Posterior cingulate gyrus (tissue), 11 donors: ENCODE results near the gene BCL2L13.
A peak's percentile ranks its signal among the peaks of the same experiment; 100 is the strongest.

Experiments
- DNase-seq, 10 donors: peaks; one replicate each; pipeline versions ENCODE4 v3.0.0 to v3.0.0-alpha.2; 2020 to 2021; ENCODE audit warnings: mixed read lengths in 3 of 10
- intact Hi-C: fragments of 100-400 bp; cut with DNase I; formaldehyde crosslinking; loops from one replicate; pipeline ENCODE4 v1.15.1; 2023

The BCL2L13 gene

GRCh38 chr22:17638432-17639246 lies at the start of gene BCL2L13:
Gene BCL2L13, plus strand, starts transcription at chr22:17638757. Its CDS starts 16,955 bp downstream, at chr22:17655712.
- intact Hi-C loops = loop anchor here (1.0 to 10.0 kb wide), 3 partner anchors 9 to 466 kb away; partner anchors contain the start of gene SLC25A18
- peak; percentile 81 to 98 (median 90) for DNase-seq

GRCh38 chr22:17589810-17590375 lies 48.7 kb upstream of the BCL2L13 start:
- intact Hi-C loops = no loop called here

GRCh38 chr22:17590586-17590985 lies 48.0 kb upstream of the BCL2L13 start:
- peak in 1 of 10 donors; percentile 14 for DNase-seq
- intact Hi-C loops = no loop called here

More at GRCh38 chr22:17589810-17590375, 48.7 kb upstream of the BCL2L13 start:
- DNase-seq = peak in 2 of 10 donors; percentile 41 to 58

GRCh38 chr22:17592201-17592600 lies 46.4 kb upstream of the BCL2L13 start:
- intact Hi-C loops = no loop called here
- no peak for DNase-seq

GRCh38 chr22:17596226-17596625 lies 42.3 kb upstream of the BCL2L13 start:
- intact Hi-C loops = no loop called here
- no peak for DNase-seq

- intact Hi-C loops = no loop called here
- no peak for DNase-seq
Measured at GRCh38 chr22:17597217-17597616, 41.3 kb upstream of the BCL2L13 start.

- DNase-seq = no peak
- intact Hi-C loops = no loop called here
Measured at GRCh38 chr22:17598318-17598717, 40.2 kb upstream of the BCL2L13 start.

GRCh38 chr22:17601031-17601430 lies 37.5 kb upstream of the BCL2L13 start:
- intact Hi-C loops = no loop called here
- DNase-seq = no peak

- intact Hi-C loops = no loop called here
- no peak for DNase-seq
Measured at GRCh38 chr22:17603668-17604067, 34.9 kb upstream of the BCL2L13 start.

- peak in 1 of 10 donors; percentile 52 for DNase-seq
- intact Hi-C loops = no loop called here
Measured at GRCh38 chr22:17606496-17606895, 32.1 kb upstream of the BCL2L13 start.

GRCh38 chr22:17607891-17608521 lies 30.6 kb upstream of the BCL2L13 start:
- no peak for DNase-seq
- intact Hi-C loops = no loop called here

GRCh38 chr22:17612057-17612456 lies 26.5 kb upstream of the BCL2L13 start:
- intact Hi-C loops = no loop called here
- DNase-seq = no peak

GRCh38 chr22:17613280-17613679 lies 25.3 kb upstream of the BCL2L13 start:
- DNase-seq = no peak
- intact Hi-C loops = no loop called here

- peak in 1 of 10 donors; percentile 74 for DNase-seq
- intact Hi-C loops = no loop called here
Measured at GRCh38 chr22:17627961-17628405, 10.6 kb upstream of the BCL2L13 start.

GRCh38 chr22:17628406-17629172 lies 10.0 kb upstream of the BCL2L13 start, which contains the start of gene ATP6V1E1:
Gene ATP6V1E1, minus strand, starts transcription at chr22:17628749. Its CDS starts 114 bp downstream, at chr22:17628635.
- peak; percentile 94 to 99 (median 98) for DNase-seq
- intact Hi-C loops = loop anchor here (1.0 kb wide), 1 partner anchor 10 kb away; the partner anchor contains the start of gene BCL2L13

- no peak for DNase-seq
- intact Hi-C loops = loop anchor here (1.0 kb wide), 1 partner anchor 9 kb away; the partner anchor contains the start of gene BCL2L13
Measured at GRCh38 chr22:17629173-17629489, 9.4 kb upstream of the BCL2L13 start.

GRCh38 chr22:17629641-17630040 lies 8.9 kb upstream of the BCL2L13 start:
- intact Hi-C loops = loop anchor here (1.0 to 10.0 kb wide), 2 partner anchors 9 to 65 kb away; partner anchors contain the start of genes BCL2L13 and SLC25A18
- no peak for DNase-seq

GRCh38 chr22:17631076-17631565 lies 7.4 kb upstream of the BCL2L13 start:
- intact Hi-C loops = loop anchor here (10.0 kb wide), 1 partner anchor 66 kb away; the partner anchor contains the start of gene SLC25A18
- no peak for DNase-seq

GRCh38 chr22:17633217-17633997 lies 5.2 kb upstream of the BCL2L13 start:
- intact Hi-C loops = loop anchor here (10.0 kb wide), 1 partner anchor 69 kb away; the partner anchor contains the start of gene SLC25A18
- no peak for DNase-seq
